Esophagus muscularis mucosa (tissue), 4 donors: ENCODE measurements around the gene CDK5. TPM values are rescaled to one million over a fixed set of nuclear protein-coding genes. Genes with fewer than 3 reads are reported as not detected.
A peak's percentile ranks its signal among the peaks of the same experiment; 100 is the strongest.

Source experiments
- DNase-seq: peaks from one replicate; pipeline ENCODE4 v3.0.0-alpha.2; 2017; ENCODE audit errors: extremely low spot score
- H3K27ac ChIP-seq, 4 donors: fragments of 200-600 bp; sonication (generic); replicated peaks in 1 of 4; 1 replicate in 3 of 4; 2 replicates in 1 of 4; pipeline ENCODE4 v1.5.1; 2016 to 2019; ENCODE audit warnings: mild to moderate bottlenecking in 1 of 4
- H3K27me3 ChIP-seq, 4 donors: fragments of 200-600 bp; sonication (generic); one replicate each; pipeline versions ENCODE4 v1.5.1 to v1.6.0; 2016 to 2019
- H3K36me3 ChIP-seq, 4 donors: fragments of 200-600 bp; sonication (generic); one replicate each; pipeline ENCODE4 v1.5.1; 2016 to 2019
- H3K4me1 ChIP-seq, 4 donors: fragments of 200-600 bp; sonication (generic); one replicate each; pipeline ENCODE4 v1.5.1; 2016 to 2019
- H3K4me3 ChIP-seq, 4 donors: fragments of 200-600 bp; sonication (generic); 1 replicate in 2 of 4; 2 replicates in 2 of 4; pipeline ENCODE4 v1.5.1; 2016 to 2019; ENCODE audit warnings: mild to moderate bottlenecking in 4 of 4, moderate library complexity in 1 of 4
- H3K9me3 ChIP-seq, 4 donors: fragments of 200-600 bp; sonication (generic); 1 replicate in 3 of 4; 2 replicates in 1 of 4; pipeline ENCODE4 v1.5.1; 2016 to 2019
- EP300 ChIP-seq: sonication (generic); formaldehyde crosslinking; IDR thresholded peaks from one replicate; pipeline ENCODE4 v1.6.1; 2017; ENCODE audit warnings: antibody characterized with exemption
- POLR2A ChIP-seq: fragments of 450-650 bp; IDR thresholded peaks from one replicate; pipeline ENCODE4 v1.6.1; 2017; ENCODE audit warnings: antibody characterized with exemption, moderate library complexity, mild to moderate bottlenecking, low read depth
- POLR2AphosphoS5 ChIP-seq, 2 donors: sonication (generic); formaldehyde crosslinking; IDR thresholded peaks; one replicate each; pipeline ENCODE4 v1.6.1; 2017; ENCODE audit warnings: antibody characterized with exemption in 2 of 2
- WGBS: methylation state at CpG from one replicate; pipeline ENCODE4 v1.1.5; 2018; 5-methylcytosine and 5-hydroxymethylcytosine counted together
- intact Hi-C: fragments of 100-400 bp; cut with DNase I; formaldehyde crosslinking; loops from one replicate; pipeline ENCODE4 v1.15.1; 2023
- total RNA-seq, 4 donors: library from RNA; depleted of rRNA; stranded (reverse); fragments of >200 nt; gene quantifications; one replicate each; pipeline versions ENCODE4 v1.1.0 to v1.2.1, GENCODE V29; 2016
- TF ChIP-seq, protein P1 (sequence below), 3 experiments: fragments of 200-600 bp in 2 of 3; fragments of 450-650 bp in 1 of 3; sonication (generic) in 2 of 3; IDR thresholded peaks; one replicate each; pipeline ENCODE4 v1.5.1; 2017 to 2019; ENCODE audit warnings: antibody characterized with exemption in 3 of 3, mild to moderate bottlenecking in 2 of 3, moderate library complexity in 1 of 3

Gene CDK5
- total RNA-seq, 4 donors from 2014 or later, result 5.3 to 10.4 (median 9.7) TPM

DNA sequence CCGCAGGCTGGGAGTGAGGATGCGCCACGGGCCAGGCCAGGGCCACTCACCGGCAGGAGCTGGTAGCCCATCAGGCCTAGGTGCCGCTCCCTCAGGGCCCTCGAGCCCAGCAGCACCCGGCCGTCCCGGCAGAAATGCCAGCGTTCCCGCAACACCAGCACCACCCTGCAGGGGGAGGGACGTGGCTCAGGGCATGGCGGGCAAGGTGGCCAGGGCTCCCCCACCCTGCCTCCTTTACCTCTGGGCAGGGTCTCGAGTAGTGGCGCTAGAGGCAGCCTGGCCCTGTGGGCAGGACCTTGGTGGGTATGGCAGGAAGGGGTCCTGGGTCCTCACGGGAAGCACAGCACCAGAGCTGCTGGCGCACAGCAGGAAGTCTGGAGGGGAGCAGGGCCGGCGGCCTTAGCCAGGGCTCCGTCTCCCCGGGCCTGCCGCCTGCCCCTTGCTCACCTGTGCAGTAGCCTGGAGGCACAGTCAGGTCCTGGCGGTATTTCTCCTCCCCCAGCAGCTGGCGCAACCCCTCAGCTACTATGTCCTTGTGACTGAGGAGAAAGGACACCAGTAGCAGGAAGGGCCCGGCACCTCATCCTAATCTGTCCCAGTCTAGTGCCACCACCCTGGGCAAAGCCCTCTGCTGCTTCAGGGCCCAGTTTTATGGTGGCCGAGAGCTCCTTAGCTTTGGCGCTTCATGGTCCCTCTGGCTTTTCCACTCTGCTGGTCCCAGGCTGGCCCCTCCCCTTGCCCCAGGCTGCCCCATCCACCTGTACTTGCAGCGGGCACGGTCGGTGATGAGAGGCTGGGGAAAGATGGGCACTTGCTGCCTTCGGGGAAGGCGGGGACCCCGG, 19.4 kb upstream of the CDK5 start:
- Histone ChIP-seq H3K4me3 (no peak overlapping the region), H3K36me3 (peaks cover 42 to 62% (median 52%) of the 10 kb centered on the region in 4 donors), H3K27ac (peak overlapping the region in 3 of 4 donors; percentile 11 to 37 (median 32)), H3K27me3 (no peaks in the 10 kb centered on the region), H3K9me3 (no peaks in the 10 kb centered on the region), H3K4me1 (peaks cover 38 to 47% (median 44%) of the 10 kb centered on the region in 4 donors)
- no peak for DNase-seq
- intact Hi-C loops, result no loop called here
- TF ChIP-seq, protein P1, sequence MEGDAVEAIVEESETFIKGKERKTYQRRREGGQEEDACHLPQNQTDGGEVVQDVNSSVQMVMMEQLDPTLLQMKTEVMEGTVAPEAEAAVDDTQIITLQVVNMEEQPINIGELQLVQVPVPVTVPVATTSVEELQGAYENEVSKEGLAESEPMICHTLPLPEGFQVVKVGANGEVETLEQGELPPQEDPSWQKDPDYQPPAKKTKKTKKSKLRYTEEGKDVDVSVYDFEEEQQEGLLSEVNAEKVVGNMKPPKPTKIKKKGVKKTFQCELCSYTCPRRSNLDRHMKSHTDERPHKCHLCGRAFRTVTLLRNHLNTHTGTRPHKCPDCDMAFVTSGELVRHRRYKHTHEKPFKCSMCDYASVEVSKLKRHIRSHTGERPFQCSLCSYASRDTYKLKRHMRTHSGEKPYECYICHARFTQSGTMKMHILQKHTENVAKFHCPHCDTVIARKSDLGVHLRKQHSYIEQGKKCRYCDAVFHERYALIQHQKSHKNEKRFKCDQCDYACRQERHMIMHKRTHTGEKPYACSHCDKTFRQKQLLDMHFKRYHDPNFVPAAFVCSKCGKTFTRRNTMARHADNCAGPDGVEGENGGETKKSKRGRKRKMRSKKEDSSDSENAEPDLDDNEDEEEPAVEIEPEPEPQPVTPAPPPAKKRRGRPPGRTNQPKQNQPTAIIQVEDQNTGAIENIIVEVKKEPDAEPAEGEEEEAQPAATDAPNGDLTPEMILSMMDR (IDR thresholded peaks at IDR 0.05), result peak in 1 of 3 experiments; percentile 17
- no peak for TF ChIP-seq POLR2A
- no peak for TF ChIP-seq EP300
- WGBS, result 80% methylated on average over 14 of the region's 33 CpGs

GRCh38 chr7:151075978-151076426, 18.3 kb upstream of the CDK5 start:
- TF ChIP-seq EP300, result no peak
- TF ChIP-seq, protein P1 (IDR thresholded peaks at IDR 0.05), result no peak
- TF ChIP-seq POLR2A, result no peak
- TF ChIP-seq POLR2AphosphoS5 (IDR thresholded peaks at IDR 0.05), result no peak
- 84% methylated on average over 22 of the region's 22 CpGs for WGBS
- H3K4me3 ChIP-seq, result no peak overlapping the region
- no peak for DNase-seq
- no peaks in the 10 kb centered on the region for H3K27me3 ChIP-seq
- peaks cover 27 to 36% (median 33%) of the 10 kb centered on the region in 4 donors for H3K4me1 ChIP-seq
- no peaks in the 10 kb centered on the region for H3K9me3 ChIP-seq
- H3K27ac ChIP-seq, result no peak overlapping the region
- H3K36me3 ChIP-seq, result peaks cover 53 to 70% (median 63%) of the 10 kb centered on the region in 4 donors
- intact Hi-C loops, result no loop called here

DNA sequence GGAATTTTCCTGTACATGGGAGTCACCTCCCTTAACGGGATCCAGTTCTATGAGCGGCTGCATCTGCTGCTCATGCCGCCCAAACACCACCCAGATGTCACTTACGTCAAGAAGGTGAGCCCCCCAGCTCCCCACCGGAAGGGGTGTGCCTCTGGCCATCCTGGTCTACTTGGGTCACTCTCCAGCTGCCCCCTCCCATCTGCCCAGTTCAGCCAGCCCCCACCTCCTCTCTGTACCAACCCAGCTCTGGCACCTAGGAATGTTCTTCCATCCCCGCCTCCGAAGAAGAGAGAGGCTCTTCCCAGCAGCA, 17.9 kb upstream of the CDK5 start:
- Histone ChIP-seq H3K4me1 (peaks cover 25 to 35% (median 31%) of the 10 kb centered on the region in 4 donors), H3K36me3 (peaks cover 57 to 74% (median 67%) of the 10 kb centered on the region in 4 donors), H3K9me3 (no peaks in the 10 kb centered on the region), H3K27me3 (no peaks in the 10 kb centered on the region), H3K27ac (no peak overlapping the region), H3K4me3 (no peak overlapping the region)
- WGBS, result 84% methylated on average over 6 of the region's 7 CpGs
- TF ChIP-seq, protein P1 (IDR thresholded peaks at IDR 0.05), result no peak
- TF ChIP-seq POLR2AphosphoS5 (IDR thresholded peaks at IDR 0.05) (no peak), POLR2A (no peak), EP300 (no peak)
- no peak for DNase-seq
- intact Hi-C loops, result no loop called here

DNA sequence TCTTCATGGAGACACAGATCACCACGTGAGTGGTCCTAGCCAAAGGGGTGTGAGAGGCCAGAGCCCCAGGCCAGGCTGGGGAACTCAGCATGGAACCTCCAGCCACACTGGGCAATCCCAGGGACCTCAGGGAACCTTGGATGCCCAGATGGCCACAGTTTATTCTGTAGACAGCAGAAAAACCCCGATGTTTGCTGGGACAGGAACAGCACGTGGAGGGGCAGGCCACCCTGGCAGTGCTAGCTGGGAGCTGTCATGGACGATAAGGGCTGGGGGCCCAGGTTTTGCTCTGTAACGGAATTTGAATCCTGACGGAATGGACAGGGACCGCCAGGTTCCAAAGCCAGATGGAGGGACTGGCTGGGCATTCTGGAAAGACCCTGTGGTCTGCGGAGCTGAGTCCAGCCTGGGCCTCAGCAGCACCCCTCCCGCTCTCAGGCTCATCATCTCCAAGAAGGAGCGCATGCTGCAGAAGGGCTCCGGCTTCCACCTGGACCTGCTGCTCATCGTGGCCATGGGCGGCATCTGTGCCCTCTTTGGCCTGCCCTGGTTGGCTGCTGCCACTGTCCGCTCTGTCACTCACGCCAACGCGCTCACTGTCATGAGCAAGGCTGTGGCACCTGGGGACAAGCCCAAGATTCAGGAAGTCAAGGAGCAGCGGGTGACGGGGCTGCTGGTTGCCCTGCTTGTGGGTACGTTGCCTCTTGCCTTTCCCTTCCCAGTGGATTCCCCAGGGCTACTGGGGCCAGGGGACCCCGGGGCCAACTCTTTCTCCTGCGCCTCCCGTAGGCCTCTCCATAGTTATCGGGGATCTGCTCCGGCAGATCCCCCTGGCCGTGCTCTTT, 17.3 kb upstream of the CDK5 start:
- H3K27ac ChIP-seq, result no peak overlapping the region
- DNase-seq, result no peak
- TF ChIP-seq, protein P1 (IDR thresholded peaks at IDR 0.05), result no peak
- TF ChIP-seq POLR2AphosphoS5 (IDR thresholded peaks at IDR 0.05) (no peak), EP300 (no peak), POLR2A (no peak)
- no peaks in the 10 kb centered on the region for H3K9me3 ChIP-seq
- H3K27me3 ChIP-seq, result no peaks in the 10 kb centered on the region
- H3K4me1 ChIP-seq, result peaks cover 23 to 34% (median 29%) of the 10 kb centered on the region in 4 donors
- H3K4me3 ChIP-seq, result no peak overlapping the region
- 89% methylated on average over 24 of the region's 26 CpGs for WGBS
- intact Hi-C loops, result no loop called here
- peaks cover 62 to 80% (median 73%) of the 10 kb centered on the region in 4 donors for H3K36me3 ChIP-seq
